ENCODE results near the gene POU3F3. TPM values are rescaled to one million over a fixed set of nuclear protein-coding genes. Genes with fewer than 3 reads are reported as not detected.

POU3F3 gene
- total RNA-seq, 1 donor from 2014 or later = not detected

DNA sequence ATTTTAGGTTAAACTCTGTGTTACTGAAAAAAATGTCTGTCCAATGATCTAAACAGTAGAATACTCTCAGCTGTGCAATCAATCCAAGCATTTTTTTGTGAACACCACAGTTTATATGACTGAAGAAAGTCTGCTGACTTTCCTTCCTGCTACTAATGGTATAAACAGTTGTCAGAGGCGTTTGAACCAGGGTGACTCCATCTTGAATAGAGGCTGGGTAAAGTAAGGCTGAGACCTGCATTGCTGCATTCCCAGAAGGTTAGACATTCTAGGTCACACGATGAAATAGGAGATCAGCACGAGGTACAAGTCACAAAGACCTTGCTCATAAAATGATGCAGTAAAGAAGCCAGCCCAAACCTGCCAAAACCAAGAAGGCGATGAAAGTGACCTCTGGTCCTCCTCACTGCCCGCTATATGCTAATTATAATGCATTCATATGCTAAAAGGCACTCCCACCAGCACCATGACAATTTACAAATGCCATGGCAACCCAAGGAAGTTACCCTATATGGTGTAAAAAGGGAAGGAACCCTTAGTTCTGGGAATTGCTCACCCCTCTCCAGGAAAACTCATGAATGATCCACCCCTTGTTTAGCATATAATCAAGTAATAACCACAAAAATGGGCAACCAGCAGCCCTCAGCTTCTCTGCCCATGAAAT is 31.3 kb downstream of the POU3F3 start:
- no peak overlapping the region for H3K27ac Mint-ChIP-seq
- H3K4me3 Mint-ChIP-seq = no peak overlapping the region
- TF ChIP-seq CTCF (IDR thresholded peaks at IDR 0.05) = no peak
- ATAC-seq (ENCODE audit: low read depth) = no peak
- ChIA-PET CTCF (no interaction called here), POLR2A (no interaction called here)
- peaks cover 34% of the 10 kb centered on the region for H3K4me1 Mint-ChIP-seq
- H3K9me3 Mint-ChIP-seq = no peaks in the 10 kb centered on the region
- no peaks in the 10 kb centered on the region for H3K36me3 Mint-ChIP-seq (ENCODE audit: low read depth)
- no peak for DNase-seq
- intact Hi-C loops (cut with micrococcal nuclease) = no loop called here
- H3K27me3 Mint-ChIP-seq = peaks cover 11% of the 10 kb centered on the region

GRCh38 chr2:104887676-104888075 is 33.8 kb downstream of the POU3F3 start:
- POLR2A ChIA-PET = no interaction called here
- DNase-seq (no peak), ATAC-seq (ENCODE audit: low read depth) (no peak)
- Mint-ChIP-seq H3K9me3 (no peaks in the 10 kb centered on the region), H3K36me3 (ENCODE audit: low read depth) (no peaks in the 10 kb centered on the region), H3K27ac (no peak overlapping the region), H3K4me3 (no peak overlapping the region), H3K27me3 (peaks cover 2% of the 10 kb centered on the region), H3K4me1 (peaks cover 35% of the 10 kb centered on the region)
- TF ChIP-seq CTCF (IDR thresholded peaks at IDR 0.05) = no peak
- intact Hi-C loops (cut with micrococcal nuclease) = loop anchor here (2.0 kb wide), 1 partner anchor 89 kb away; no protein-coding TSS in a partner anchor
- CTCF ChIA-PET = no interaction called here

GRCh38 chr2:104888489-104889258 is 34.8 kb downstream of the POU3F3 start:
- no peak for DNase-seq
- ChIA-PET POLR2A (no interaction called here), CTCF (no interaction called here)
- intact Hi-C loops (cut with micrococcal nuclease) = loop anchor here (2.0 kb wide), 1 partner anchor 88 kb away; no protein-coding TSS in a partner anchor
- Mint-ChIP-seq H3K4me1 (peaks cover 35% of the 10 kb centered on the region), H3K4me3 (peak overlapping the region; percentile 1), H3K27ac (peak overlapping the region; percentile 56), H3K9me3 (no peaks in the 10 kb centered on the region), H3K27me3 (no peaks in the 10 kb centered on the region), H3K36me3 (ENCODE audit: low read depth) (no peaks in the 10 kb centered on the region)
- TF ChIP-seq CTCF (IDR thresholded peaks at IDR 0.05) = no peak
- ATAC-seq (ENCODE audit: low read depth) = peak; percentile 25

- Mint-ChIP-seq H3K4me3 (peak overlapping the region; percentile 1), H3K4me1 (peaks cover 35% of the 10 kb centered on the region), H3K36me3 (ENCODE audit: low read depth) (no peaks in the 10 kb centered on the region), H3K27ac (no peak overlapping the region), H3K9me3 (no peaks in the 10 kb centered on the region), H3K27me3 (peaks cover 3% of the 10 kb centered on the region)
- ATAC-seq (ENCODE audit: low read depth) = peak; percentile 91
- intact Hi-C loops (cut with micrococcal nuclease) = loop anchor here (2.0 kb wide), 1 partner anchor 87 kb away; no protein-coding TSS in a partner anchor
- TF ChIP-seq CTCF (IDR thresholded peaks at IDR 0.05) = no peak
- DNase-seq = no peak
- ChIA-PET POLR2A (no interaction called here), CTCF (no interaction called here)
Measured at GRCh38 chr2:104889291-104889959, 35.5 kb downstream of the POU3F3 start.
